HG03103 (cell line): Measurements from ENCODE around the gene OLFM2.
"Not testable (repeated sequence)": the region's sequence is repeated elsewhere in the genome, so short reads cannot be mapped to it uniquely, and the experiment has no call there.

Source experiments
- ATAC-seq: cut with Tn5 transposase; IDR thresholded peaks from one replicate; pipeline ENCODE4 v1.9.1; 2021; ENCODE audit warnings: low read depth; ENCODE audit not compliant: unreplicated experiment

Gene OLFM2

GRCh38 chr19:9936326-9937000 is at the start of gene OLFM2:
Gene OLFM2, minus strand, starts transcription at chr19:9936515. Its CDS starts 149 bp downstream, at chr19:9936366.
- ATAC-seq: no peak

DNA sequence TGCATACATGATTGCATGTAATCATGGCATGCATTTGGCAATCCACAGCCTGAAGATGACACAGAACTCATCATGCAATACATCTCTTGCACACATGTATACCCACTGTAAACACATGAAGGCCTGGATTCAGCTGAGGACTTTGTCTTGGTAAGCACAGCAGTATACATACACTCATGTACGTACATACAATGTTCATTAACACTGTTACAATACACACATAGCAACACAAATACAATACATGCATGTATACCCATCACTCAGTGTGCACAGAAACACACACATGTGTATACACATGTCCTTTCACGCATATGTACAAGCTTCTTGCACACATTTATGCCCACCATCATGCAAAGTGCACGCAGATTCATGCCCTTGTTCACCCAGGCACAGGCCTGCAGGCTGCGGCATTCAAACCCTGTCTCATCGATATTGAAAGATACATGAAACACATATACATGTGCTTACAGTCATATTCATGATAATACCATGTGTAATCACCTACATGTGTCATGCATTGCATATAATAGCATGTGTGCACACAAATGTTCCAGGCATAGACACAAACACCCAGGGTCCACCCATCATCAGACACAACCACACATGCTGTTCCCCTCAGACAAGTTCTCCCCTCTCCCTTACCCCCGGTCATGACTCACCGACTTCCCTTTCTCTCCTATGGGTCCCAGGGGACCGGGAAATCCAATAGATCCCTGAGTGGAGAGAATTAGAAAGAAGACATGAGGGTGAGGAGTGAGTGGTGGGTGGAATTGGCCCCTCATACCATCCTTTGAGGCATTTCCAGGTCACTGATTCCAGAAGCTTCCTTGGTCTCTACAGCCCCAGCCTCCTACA is 45.3 kb upstream of the OLFM2 start:
- ATAC-seq: no peak

DNA sequence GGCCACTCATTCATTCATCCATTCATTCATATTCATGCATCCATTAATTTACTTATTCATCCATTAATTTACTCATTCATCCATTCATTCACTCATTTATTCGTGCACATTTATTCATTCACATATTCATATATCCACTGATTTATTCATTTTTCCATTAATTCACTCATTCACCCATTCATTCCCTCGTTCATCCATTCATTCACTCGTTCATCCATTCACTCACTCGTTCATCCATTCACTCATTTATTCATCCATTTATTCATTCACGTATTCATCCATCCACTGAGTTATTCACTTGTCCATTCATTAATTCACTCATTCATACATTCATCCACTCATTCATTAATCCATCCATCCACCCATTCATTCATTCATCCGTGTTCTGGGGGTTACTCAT is 35.8 kb upstream of the OLFM2 start:
- ATAC-seq: no peak

GRCh38 chr19:9971166-9971897 is 35.0 kb upstream of the OLFM2 start:
- no peak for ATAC-seq

- ATAC-seq: no peak
Measured at GRCh38 chr19:9970481-9970880, 34.2 kb upstream of the OLFM2 start.

- ATAC-seq: no peak
Measured at GRCh38 chr19:9969688-9969975, 33.3 kb upstream of the OLFM2 start.

- no peak for ATAC-seq
Measured at GRCh38 chr19:9968820-9969687, 32.7 kb upstream of the OLFM2 start.

- no peak for ATAC-seq
Measured at GRCh38 chr19:9967326-9967725, 31.0 kb upstream of the OLFM2 start.

DNA sequence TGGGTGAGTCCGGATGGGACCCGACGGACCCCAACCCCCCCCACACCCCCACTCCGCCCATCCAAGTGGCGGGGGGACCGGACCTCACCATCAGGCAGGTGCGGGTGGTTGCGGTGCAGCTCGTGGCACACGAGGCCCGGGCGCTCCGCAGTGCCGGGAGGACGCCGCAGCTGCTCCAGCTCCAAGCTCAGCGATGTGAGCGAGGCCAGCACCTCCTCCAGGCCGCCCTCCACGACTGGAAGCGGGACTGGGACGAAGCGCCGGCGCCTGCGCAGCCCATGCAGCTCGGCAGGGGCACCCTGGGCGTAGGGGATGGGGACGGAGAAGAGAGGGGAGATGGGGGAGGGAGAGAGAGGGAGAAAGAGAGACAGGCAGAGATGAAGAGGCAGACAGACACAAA is 30.1 kb upstream of the OLFM2 start:
- no peak for ATAC-seq

GRCh38 chr19:9966024-9966423 is 29.7 kb upstream of the OLFM2 start:
- ATAC-seq: no peak

GRCh38 chr19:9962623-9963290 is 26.4 kb upstream of the OLFM2 start:
- ATAC-seq: no peak

DNA sequence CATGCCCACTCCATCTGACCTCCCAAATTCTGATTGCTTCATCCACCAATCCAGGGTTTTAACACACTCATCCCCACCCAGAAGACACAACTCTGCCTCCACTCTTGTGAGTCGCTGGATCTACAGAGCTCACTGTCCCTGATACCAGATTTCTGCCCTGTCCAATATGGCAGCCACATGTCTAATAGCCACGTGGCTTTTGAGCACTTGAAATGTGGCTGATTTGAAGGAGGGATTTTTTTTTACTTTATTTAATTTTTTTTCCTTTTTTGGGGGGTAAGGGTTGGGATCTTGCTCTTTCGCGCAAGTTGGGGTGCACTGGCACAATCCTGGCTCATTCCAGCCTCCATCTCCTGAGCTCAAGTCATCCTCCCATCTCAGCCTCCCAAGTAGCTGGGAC is 24.8 kb upstream of the OLFM2 start:
- ATAC-seq: no peak

GRCh38 chr19:9958379-9958821 is 22.1 kb upstream of the OLFM2 start:
- ATAC-seq: no peak

DNA sequence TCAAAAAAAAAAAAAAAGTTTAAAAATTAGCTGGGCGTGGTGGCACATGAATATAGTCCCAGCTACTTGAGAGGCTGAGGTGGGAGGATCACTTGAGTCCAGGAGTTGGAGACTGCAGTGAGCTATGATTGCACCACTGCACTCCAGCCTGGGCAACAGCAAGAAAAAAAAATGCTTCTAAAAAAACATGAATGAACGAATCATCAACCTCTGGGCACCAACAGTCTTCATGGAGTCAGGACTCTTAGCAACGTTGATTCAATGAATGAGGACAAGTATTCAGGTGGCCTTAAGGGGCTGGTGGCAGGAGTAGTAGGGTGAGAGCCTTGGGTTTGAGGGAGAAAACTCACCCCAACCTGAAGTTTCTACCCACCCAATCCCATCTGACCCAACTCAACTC is 20.6 kb upstream of the OLFM2 start:
- no peak for ATAC-seq

- no peak for ATAC-seq
Measured at GRCh38 chr19:9953802-9954542, 17.7 kb upstream of the OLFM2 start.

GRCh38 chr19:9952276-9952675 is 16.0 kb upstream of the OLFM2 start:
- ATAC-seq: no peak

GRCh38 chr19:9947441-9947840 is 11.1 kb upstream of the OLFM2 start:
- no peak for ATAC-seq

DNA sequence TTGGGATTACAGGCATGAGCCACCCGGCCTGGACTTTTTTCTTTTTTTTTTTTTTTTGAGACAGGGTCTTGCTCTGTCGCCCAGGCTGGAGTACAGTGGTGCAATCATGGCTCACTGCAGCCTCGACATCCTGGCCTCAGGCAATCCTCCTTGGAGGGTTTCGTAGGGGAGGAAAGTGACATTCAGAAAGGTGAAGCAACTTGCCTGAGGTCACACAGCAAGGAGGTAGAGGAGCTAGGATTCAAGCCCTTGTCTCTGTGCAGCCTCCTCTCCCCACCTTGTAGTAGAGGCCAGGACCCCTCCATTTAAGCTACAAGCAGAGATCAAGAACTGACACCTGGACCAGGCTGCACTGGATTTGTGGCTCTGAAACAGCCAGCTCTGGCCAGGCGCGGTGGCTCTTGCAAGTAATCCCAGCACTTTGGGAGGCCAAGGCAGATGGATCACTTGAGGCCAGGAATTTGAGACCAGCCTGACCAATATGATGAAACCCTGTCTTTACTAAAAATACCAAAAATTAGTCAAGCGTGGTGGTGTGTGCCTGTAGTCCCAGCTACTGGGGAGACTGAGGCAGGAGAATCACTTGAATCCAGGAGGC is 10.3 kb upstream of the OLFM2 start:
- ATAC-seq: not testable (repeated sequence)
